SH-SY5Y (cell line): ENCODE measurements around the gene SIRPA.

Experiments
- GATA2 ChIP-seq: IDR thresholded peaks from 2 replicates; pipeline ENCODE4 v1.6.1; 2011; ENCODE audit warnings: mild to moderate bottlenecking, low read depth, low read length
- GATA3 ChIP-seq: IDR thresholded peaks from 2 replicates; pipeline ENCODE4 v1.6.1; 2011; ENCODE audit warnings: low read depth, mild to moderate bottlenecking, low read length, moderate library complexity

DNA sequence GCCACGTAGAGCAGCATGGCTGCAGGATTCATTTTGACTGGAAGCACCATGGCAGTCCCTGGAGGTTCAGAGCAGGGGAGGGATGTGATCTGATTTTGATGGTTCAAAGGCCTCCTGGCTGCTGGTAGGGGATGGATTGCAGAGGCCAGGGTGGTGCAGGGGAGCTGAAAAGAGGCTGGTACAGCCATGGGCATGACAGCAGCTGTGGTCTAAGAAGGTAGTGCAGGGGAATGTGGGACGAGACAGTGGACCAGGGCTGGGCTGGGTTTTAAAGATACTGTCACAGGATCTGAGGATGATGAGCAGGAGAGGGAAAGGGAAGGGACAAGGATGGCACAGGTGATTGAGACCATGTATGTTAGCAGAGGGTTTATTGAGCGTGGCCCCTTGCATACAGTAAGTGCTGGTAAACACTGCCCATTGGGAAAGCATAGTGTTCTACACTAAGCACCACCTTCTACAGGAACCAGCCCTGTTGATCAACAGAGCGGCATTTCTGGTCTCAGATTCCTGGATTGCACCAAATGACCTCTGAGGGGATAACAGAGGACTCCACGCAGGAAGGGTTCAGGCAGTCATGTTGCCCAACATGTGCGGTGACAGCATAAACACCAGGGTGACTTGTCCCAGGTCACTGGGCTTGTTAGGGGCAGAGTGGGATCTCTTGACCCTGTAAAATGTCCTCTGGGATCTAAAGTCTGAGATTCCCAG, 14.5 kb upstream of the SIRPA start:
- TF ChIP-seq GATA2 (no peak), GATA3 (no peak)
